ENCODE results near the gene DNM3. TPM values are rescaled to one million over a fixed set of nuclear protein-coding genes. Genes with fewer than 3 reads are reported as not detected.
A peak's percentile ranks its signal among the peaks of the same experiment; 100 is the strongest.

The DNM3 gene
- total and polyA plus RNA-seq, 5 donors from 2014 or later, result 0.76 to 5.5 (median 1.6) TPM

DNA sequence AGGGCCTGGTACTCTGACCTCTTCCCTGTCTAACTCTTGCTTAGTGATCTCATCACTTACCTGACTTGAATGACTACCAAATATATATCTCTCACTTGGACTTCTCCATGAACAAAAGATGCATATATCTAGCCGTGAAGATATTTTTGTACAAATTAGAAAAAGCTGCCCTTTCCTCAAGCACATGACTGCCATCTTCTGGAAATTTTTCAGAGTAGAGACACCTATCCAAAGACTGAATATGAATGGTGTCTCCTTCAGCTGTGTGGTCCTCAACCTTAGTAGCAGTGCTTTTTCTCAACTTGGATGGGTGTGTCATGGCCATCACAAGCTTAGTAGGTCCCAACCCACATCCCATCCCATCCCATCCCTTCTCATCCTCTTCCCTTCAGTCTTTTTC, 142.3 kb downstream of the DNM3 start:
- H3K4me1 Mint-ChIP-seq, result peaks cover 0 to 10% (median 2%) of the 10 kb centered on the region in 4 donors
- ATAC-seq (ENCODE audit: low read depth in 2 of 2), result no peak
- H3K27ac Mint-ChIP-seq, result no peak overlapping the region
- H3K9me3 ChIP-seq (ENCODE audit: control insufficient read depth in 2 of 2, low read length in 2 of 2), result no peaks in the 10 kb centered on the region
- peaks cover 4% of the 10 kb centered on the region for H3K27me3 Mint-ChIP-seq
- H3K27me3 ChIP-seq (ENCODE audit: control insufficient read depth, insufficient read depth, low read length), result peaks cover 6% of the 10 kb centered on the region
- no peak overlapping the region for H3K4me3 ChIP-seq (ENCODE audit: low read depth, low read length)
- H3K9me3 Mint-ChIP-seq, result no peaks in the 10 kb centered on the region
- no peak overlapping the region for H3K27ac ChIP-seq (ENCODE audit: insufficient read depth, low read length, poor library complexity, severe bottlenecking)
- no peaks in the 10 kb centered on the region for H3K36me3 ChIP-seq (ENCODE audit: control insufficient read depth, insufficient read depth, low read length)
- DNase-seq, result peak in 1 of 3 donors; percentile 19
- H3K36me3 Mint-ChIP-seq, result no peaks in the 10 kb centered on the region
- no peak overlapping the region for H3K4me3 Mint-ChIP-seq
- H3K4me1 ChIP-seq (ENCODE audit: control insufficient read depth, insufficient read depth, low read length, poor library complexity, severe bottlenecking), result no peaks in the 10 kb centered on the region

- Histone ChIP-seq H3K4me3 (ENCODE audit: low read depth, low read length) (no peak overlapping the region), H3K27me3 (ENCODE audit: control insufficient read depth, insufficient read depth, low read length) (peaks cover 6% of the 10 kb centered on the region), H3K9me3 (ENCODE audit: control insufficient read depth in 2 of 2, low read length in 2 of 2) (no peaks in the 10 kb centered on the region), H3K4me1 (ENCODE audit: control insufficient read depth, insufficient read depth, low read length, poor library complexity, severe bottlenecking) (no peaks in the 10 kb centered on the region), H3K27ac (ENCODE audit: insufficient read depth, low read length, poor library complexity, severe bottlenecking) (no peak overlapping the region), H3K36me3 (ENCODE audit: control insufficient read depth, insufficient read depth, low read length) (no peaks in the 10 kb centered on the region)
- DNase-seq, result no peak
- no peak for ATAC-seq (ENCODE audit: low read depth in 2 of 2)
- Mint-ChIP-seq H3K27ac (peak overlapping the region in 1 of 3 donors; percentile 68), H3K9me3 (no peaks in the 10 kb centered on the region), H3K4me3 (no peak overlapping the region), H3K27me3 (peaks cover 4% of the 10 kb centered on the region), H3K36me3 (no peaks in the 10 kb centered on the region), H3K4me1 (peaks cover 0 to 10% (median 2%) of the 10 kb centered on the region in 4 donors)
Measured at GRCh38 chr1:171984262-171984661, 143.0 kb downstream of the DNM3 start.

DNA sequence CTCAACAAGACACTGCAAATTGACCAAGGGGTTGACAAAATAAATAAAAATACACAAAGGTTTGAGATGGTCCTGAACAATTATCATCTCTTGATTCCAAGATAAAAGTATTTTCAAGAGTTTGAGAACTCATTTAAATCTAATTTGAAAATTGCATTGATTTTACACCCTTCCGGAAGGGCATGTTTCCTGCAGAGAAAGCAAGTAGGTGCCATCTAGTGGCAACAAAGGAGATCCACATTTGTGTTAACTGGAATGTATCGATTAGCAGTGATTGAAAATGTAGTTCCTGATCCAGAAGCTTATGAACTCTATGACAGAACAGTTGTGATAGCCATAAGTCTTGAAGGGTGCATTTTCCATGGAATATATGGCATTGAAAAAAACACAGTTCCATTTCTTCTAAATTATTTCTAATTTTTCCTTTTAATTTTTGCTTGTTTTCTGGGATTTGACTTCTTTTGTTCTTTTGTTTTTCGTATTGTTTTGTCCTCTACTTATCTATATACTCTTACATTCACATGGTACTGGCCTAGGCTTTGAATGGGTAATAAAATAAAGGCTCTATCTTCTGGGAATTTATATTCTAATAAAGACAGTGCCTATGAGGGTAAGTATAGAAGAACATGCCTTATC, 143.7 kb downstream of the DNM3 start:
- Mint-ChIP-seq H3K27me3 (peaks cover 4% of the 10 kb centered on the region), H3K36me3 (no peaks in the 10 kb centered on the region), H3K9me3 (no peaks in the 10 kb centered on the region), H3K27ac (no peak overlapping the region), H3K4me3 (no peak overlapping the region), H3K4me1 (peaks cover 0 to 10% (median 2%) of the 10 kb centered on the region in 4 donors)
- ATAC-seq (ENCODE audit: low read depth in 2 of 2), result peak; percentile 48 to 53
- Histone ChIP-seq H3K4me3 (ENCODE audit: low read depth, low read length) (no peak overlapping the region), H3K4me1 (ENCODE audit: control insufficient read depth, insufficient read depth, low read length, poor library complexity, severe bottlenecking) (no peaks in the 10 kb centered on the region), H3K27me3 (ENCODE audit: control insufficient read depth, insufficient read depth, low read length) (peaks cover 5% of the 10 kb centered on the region), H3K27ac (ENCODE audit: insufficient read depth, low read length, poor library complexity, severe bottlenecking) (no peak overlapping the region), H3K9me3 (ENCODE audit: control insufficient read depth in 2 of 2, low read length in 2 of 2) (no peaks in the 10 kb centered on the region), H3K36me3 (ENCODE audit: control insufficient read depth, insufficient read depth, low read length) (no peaks in the 10 kb centered on the region)
- DNase-seq, result peak in 2 of 3 donors; percentile 46 to 64

DNA sequence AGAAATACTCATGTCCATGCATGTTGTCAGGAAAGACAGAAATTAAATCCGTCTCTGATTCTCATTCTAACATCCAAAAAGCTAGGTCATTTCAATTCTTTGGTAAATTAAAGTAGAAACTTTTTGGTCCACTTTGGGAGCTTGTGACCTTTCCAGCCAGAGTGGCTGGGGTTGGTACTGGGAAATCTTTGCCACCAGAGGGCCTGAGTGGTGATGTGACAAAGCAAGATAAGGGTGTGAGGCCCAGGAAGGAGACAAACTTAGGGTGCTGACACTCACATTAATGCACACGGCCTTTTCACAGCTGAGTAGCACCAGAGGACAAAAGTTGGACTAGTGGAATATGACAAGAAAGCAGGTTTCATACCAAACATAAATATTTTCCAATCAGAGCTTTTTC, 144.3 kb downstream of the DNM3 start:
- H3K27ac Mint-ChIP-seq, result no peak overlapping the region
- peaks cover 4% of the 10 kb centered on the region for H3K27me3 Mint-ChIP-seq
- no peak overlapping the region for H3K4me3 Mint-ChIP-seq
- no peak for ATAC-seq (ENCODE audit: low read depth in 2 of 2)
- no peaks in the 10 kb centered on the region for H3K36me3 Mint-ChIP-seq
- Histone ChIP-seq H3K9me3 (ENCODE audit: control insufficient read depth in 2 of 2, low read length in 2 of 2) (no peaks in the 10 kb centered on the region), H3K27ac (ENCODE audit: insufficient read depth, low read length, poor library complexity, severe bottlenecking) (no peak overlapping the region), H3K4me3 (ENCODE audit: low read depth, low read length) (no peak overlapping the region), H3K27me3 (ENCODE audit: control insufficient read depth, insufficient read depth, low read length) (peaks cover 5% of the 10 kb centered on the region), H3K36me3 (ENCODE audit: control insufficient read depth, insufficient read depth, low read length) (no peaks in the 10 kb centered on the region), H3K4me1 (ENCODE audit: control insufficient read depth, insufficient read depth, low read length, poor library complexity, severe bottlenecking) (no peaks in the 10 kb centered on the region)
- no peaks in the 10 kb centered on the region for H3K9me3 Mint-ChIP-seq
- DNase-seq, result peak in 1 of 3 donors; percentile 17
- peaks cover 0 to 10% (median 2%) of the 10 kb centered on the region in 4 donors for H3K4me1 Mint-ChIP-seq

DNA sequence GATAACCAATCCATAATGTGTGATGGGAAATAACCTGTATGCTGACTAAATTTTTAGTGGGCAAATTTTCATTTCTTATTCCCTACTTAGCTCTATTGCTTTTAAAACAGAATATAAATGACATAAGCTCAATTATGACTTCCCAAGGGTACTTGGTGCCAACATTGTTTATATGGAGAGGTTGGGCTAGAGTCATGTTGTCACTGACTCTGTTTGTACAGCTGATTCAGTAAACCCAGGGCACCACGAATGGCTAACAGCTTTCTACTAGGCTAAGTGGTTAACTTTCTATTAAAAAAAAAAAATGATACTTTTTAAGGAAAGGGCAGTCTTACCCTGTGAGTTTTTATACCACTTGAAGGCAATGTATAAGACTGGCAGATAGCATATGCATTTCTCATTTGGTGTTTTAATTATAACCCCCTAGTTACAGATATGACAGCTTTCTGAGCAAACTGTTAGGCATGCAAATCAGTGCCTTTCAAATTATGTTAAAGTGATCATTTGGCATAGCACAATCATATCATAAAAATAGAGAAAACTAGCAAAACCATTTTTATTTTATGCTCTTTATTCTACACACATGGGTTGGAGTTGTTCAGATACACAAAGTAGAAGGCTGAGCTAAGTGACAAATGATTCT, 147.1 kb downstream of the DNM3 start:
- DNase-seq (no peak), ATAC-seq (ENCODE audit: low read depth in 2 of 2) (no peak)
- Histone ChIP-seq H3K36me3 (ENCODE audit: control insufficient read depth, insufficient read depth, low read length) (no peaks in the 10 kb centered on the region), H3K4me1 (ENCODE audit: control insufficient read depth, insufficient read depth, low read length, poor library complexity, severe bottlenecking) (no peaks in the 10 kb centered on the region), H3K4me3 (ENCODE audit: low read depth, low read length) (no peak overlapping the region), H3K9me3 (ENCODE audit: control insufficient read depth in 2 of 2, low read length in 2 of 2) (no peaks in the 10 kb centered on the region), H3K27ac (ENCODE audit: insufficient read depth, low read length, poor library complexity, severe bottlenecking) (no peak overlapping the region), H3K27me3 (ENCODE audit: control insufficient read depth, insufficient read depth, low read length) (no peaks in the 10 kb centered on the region)
- H3K27me3 Mint-ChIP-seq, result peaks cover 7% of the 10 kb centered on the region
- peaks cover 0 to 10% (median 2%) of the 10 kb centered on the region in 4 donors for H3K4me1 Mint-ChIP-seq
- H3K27ac Mint-ChIP-seq, result no peak overlapping the region
- no peaks in the 10 kb centered on the region for H3K36me3 Mint-ChIP-seq
- H3K4me3 Mint-ChIP-seq, result no peak overlapping the region
- no peaks in the 10 kb centered on the region for H3K9me3 Mint-ChIP-seq

DNA sequence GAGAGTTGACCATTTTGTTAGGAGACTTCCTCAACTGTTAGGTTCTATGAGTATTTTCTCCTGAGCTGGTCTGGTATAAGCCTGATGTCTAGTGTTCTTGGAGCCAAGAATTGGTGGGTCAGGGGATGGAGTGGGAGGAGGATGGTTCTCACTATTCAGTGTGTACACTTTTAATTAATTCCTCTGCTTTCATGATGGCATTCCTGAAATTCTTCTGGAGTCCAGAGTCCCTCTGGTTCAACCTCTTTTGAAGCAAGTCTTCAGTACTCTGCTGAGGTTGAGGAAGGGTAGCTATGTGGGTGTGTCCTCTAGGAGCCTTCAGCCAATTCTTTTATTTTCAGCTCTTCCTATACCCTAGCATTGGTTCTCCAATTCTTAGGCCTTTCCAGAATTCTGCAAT, 149.1 kb downstream of the DNM3 start:
- Mint-ChIP-seq H3K4me1 (peaks cover 0 to 2% (median 0%) of the 10 kb centered on the region in 4 donors), H3K36me3 (no peaks in the 10 kb centered on the region), H3K27ac (no peak overlapping the region), H3K9me3 (no peaks in the 10 kb centered on the region), H3K4me3 (no peak overlapping the region), H3K27me3 (peaks cover 11% of the 10 kb centered on the region)
- Histone ChIP-seq H3K4me1 (ENCODE audit: control insufficient read depth, insufficient read depth, low read length, poor library complexity, severe bottlenecking) (no peaks in the 10 kb centered on the region), H3K27ac (ENCODE audit: insufficient read depth, low read length, poor library complexity, severe bottlenecking) (no peak overlapping the region), H3K36me3 (ENCODE audit: control insufficient read depth, insufficient read depth, low read length) (no peaks in the 10 kb centered on the region), H3K27me3 (ENCODE audit: control insufficient read depth, insufficient read depth, low read length) (peaks cover 4% of the 10 kb centered on the region), H3K9me3 (ENCODE audit: control insufficient read depth in 2 of 2, low read length in 2 of 2) (no peaks in the 10 kb centered on the region), H3K4me3 (ENCODE audit: low read depth, low read length) (no peak overlapping the region)
- DNase-seq (no peak), ATAC-seq (ENCODE audit: low read depth in 2 of 2) (no peak)

DNA sequence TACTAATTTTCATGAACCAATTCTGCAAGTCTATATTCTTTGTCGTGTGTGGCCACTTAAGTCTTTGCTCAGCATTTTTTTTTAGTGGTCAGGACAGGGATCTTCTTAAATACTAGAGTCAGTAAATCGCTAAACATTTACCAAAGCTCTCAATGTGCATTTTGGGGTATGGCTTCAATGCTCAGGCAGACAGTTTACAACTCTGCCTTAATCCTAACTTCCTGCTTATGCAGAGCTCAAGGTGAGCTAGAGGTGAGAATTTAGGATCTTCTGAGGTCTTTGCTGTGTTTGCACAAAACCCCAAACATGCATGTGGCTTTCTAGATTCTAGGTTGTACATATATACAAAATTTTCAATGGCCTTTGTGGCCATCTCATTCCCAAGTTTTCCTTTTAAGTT, 153.0 kb downstream of the DNM3 start:
- no peaks in the 10 kb centered on the region for H3K36me3 ChIP-seq (ENCODE audit: control insufficient read depth, insufficient read depth, low read length)

GRCh38 chr1:171995573-171995972, 154.3 kb downstream of the DNM3 start:
- H3K27ac ChIP-seq (ENCODE audit: insufficient read depth, low read length, poor library complexity, severe bottlenecking), result no peak overlapping the region

More for the DNA sequence above, 153.0 kb downstream of the DNM3 start:
- Mint-ChIP-seq H3K36me3 (no peaks in the 10 kb centered on the region), H3K27ac (no peak overlapping the region), H3K27me3 (peaks cover 11% of the 10 kb centered on the region), H3K4me3 (no peak overlapping the region), H3K4me1 (no peaks in the 10 kb centered on the region), H3K9me3 (no peaks in the 10 kb centered on the region)
- Histone ChIP-seq H3K4me3 (ENCODE audit: low read depth, low read length) (no peak overlapping the region), H3K27ac (ENCODE audit: insufficient read depth, low read length, poor library complexity, severe bottlenecking) (no peak overlapping the region), H3K9me3 (ENCODE audit: control insufficient read depth in 2 of 2, low read length in 2 of 2) (no peaks in the 10 kb centered on the region), H3K4me1 (ENCODE audit: control insufficient read depth, insufficient read depth, low read length, poor library complexity, severe bottlenecking) (no peaks in the 10 kb centered on the region), H3K27me3 (ENCODE audit: control insufficient read depth, insufficient read depth, low read length) (peaks cover 9% of the 10 kb centered on the region)
- DNase-seq, result no peak
- no peak for ATAC-seq (ENCODE audit: low read depth in 2 of 2)

More at GRCh38 chr1:171995573-171995972, 154.3 kb downstream of the DNM3 start:
- no peak overlapping the region for H3K27ac Mint-ChIP-seq
- H3K27me3 ChIP-seq (ENCODE audit: control insufficient read depth, insufficient read depth, low read length), result peaks cover 9% of the 10 kb centered on the region
- DNase-seq, result no peak
- H3K9me3 Mint-ChIP-seq, result no peaks in the 10 kb centered on the region
- H3K36me3 ChIP-seq (ENCODE audit: control insufficient read depth, insufficient read depth, low read length), result no peaks in the 10 kb centered on the region
- no peak overlapping the region for H3K4me3 ChIP-seq (ENCODE audit: low read depth, low read length)
- no peaks in the 10 kb centered on the region for H3K4me1 Mint-ChIP-seq
- no peak overlapping the region for H3K4me3 Mint-ChIP-seq
- peaks cover 11% of the 10 kb centered on the region for H3K27me3 Mint-ChIP-seq
- H3K36me3 Mint-ChIP-seq, result no peaks in the 10 kb centered on the region
- H3K4me1 ChIP-seq (ENCODE audit: control insufficient read depth, insufficient read depth, low read length, poor library complexity, severe bottlenecking), result no peaks in the 10 kb centered on the region
- no peaks in the 10 kb centered on the region for H3K9me3 ChIP-seq (ENCODE audit: control insufficient read depth in 2 of 2, low read length in 2 of 2)
- no peak for ATAC-seq (ENCODE audit: low read depth in 2 of 2)
